ENCODE measurements around the gene ALDH1A1.

The ALDH1A1 gene

DNA sequence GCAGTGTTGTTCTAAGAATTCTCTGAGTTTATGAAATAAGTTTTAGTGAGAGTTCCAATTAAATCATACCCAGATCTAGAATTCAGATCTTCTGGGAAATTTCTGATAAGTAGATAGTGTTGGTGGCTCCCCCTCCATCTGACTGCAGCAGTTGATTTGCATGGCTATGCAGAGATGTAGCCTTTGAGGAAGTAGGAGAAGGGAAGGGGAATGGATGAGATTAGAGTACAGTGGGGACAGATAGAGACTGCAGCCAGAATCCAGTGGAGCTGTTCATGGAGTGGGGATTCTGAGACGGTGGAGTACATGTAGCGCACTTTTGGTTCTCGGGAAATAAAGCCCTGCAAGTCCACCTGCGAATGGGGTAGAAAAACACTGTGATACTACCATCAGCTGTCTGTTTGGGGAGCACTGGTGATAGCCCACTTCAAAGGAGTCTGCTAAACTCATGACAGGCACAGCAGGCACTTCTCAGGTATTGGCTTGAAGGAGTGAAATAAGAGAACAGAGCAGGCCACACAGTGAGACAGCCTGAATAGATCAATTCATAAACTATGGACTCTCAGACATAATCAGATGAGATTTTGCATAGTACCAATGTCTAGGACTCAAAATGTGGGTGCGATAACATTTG lies 96.8 kb downstream of the ALDH1A1 start:
- H3K4me3 ChIP-seq (replicated peaks; ENCODE audit: low read depth, low read length) = no peak overlapping the region
- no peaks in the 10 kb centered on the region for H3K27me3 ChIP-seq (replicated peaks; ENCODE audit: control insufficient read depth, insufficient read depth, low read length)
- TF ChIP-seq, protein P1, sequence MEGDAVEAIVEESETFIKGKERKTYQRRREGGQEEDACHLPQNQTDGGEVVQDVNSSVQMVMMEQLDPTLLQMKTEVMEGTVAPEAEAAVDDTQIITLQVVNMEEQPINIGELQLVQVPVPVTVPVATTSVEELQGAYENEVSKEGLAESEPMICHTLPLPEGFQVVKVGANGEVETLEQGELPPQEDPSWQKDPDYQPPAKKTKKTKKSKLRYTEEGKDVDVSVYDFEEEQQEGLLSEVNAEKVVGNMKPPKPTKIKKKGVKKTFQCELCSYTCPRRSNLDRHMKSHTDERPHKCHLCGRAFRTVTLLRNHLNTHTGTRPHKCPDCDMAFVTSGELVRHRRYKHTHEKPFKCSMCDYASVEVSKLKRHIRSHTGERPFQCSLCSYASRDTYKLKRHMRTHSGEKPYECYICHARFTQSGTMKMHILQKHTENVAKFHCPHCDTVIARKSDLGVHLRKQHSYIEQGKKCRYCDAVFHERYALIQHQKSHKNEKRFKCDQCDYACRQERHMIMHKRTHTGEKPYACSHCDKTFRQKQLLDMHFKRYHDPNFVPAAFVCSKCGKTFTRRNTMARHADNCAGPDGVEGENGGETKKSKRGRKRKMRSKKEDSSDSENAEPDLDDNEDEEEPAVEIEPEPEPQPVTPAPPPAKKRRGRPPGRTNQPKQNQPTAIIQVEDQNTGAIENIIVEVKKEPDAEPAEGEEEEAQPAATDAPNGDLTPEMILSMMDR (IDR thresholded peaks at IDR 0.05; ENCODE audit: insufficient read depth, low read length, poor library complexity, severe bottlenecking) = no peak
- DNase-seq (ENCODE audit: extremely low read depth, insufficient read length) = no peak
- no peaks in the 10 kb centered on the region for H3K36me3 ChIP-seq (ENCODE audit: control insufficient read depth, insufficient read depth, low read length)

DNA sequence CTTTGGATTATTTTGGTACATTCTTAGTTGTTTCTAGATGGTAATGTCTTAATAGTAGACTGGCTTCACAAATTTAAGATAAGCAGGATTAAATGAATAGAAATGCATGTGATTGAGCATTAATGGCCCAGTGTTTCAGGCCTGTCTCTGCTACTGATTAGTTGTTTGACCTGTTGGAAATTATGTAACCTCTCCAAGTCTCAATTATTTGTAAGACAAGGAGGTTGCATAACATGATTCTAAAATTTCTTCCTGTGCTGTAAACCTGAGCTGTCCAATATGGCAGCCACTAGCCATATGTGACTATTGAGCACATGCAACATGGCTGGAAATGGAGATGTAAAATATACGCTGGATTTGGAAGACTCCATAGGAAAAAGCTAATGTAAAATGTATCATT lies 97.5 kb downstream of the ALDH1A1 start:
- no peaks in the 10 kb centered on the region for H3K36me3 ChIP-seq (ENCODE audit: control insufficient read depth, insufficient read depth, low read length)
- no peak for DNase-seq (ENCODE audit: extremely low read depth, insufficient read length)
- TF ChIP-seq, protein P1 (IDR thresholded peaks at IDR 0.05; ENCODE audit: insufficient read depth, low read length, poor library complexity, severe bottlenecking) = no peak
- H3K27me3 ChIP-seq (replicated peaks; ENCODE audit: control insufficient read depth, insufficient read depth, low read length) = no peaks in the 10 kb centered on the region
- no peak overlapping the region for H3K4me3 ChIP-seq (replicated peaks; ENCODE audit: low read depth, low read length)
